ENCODE data around the gene DNAJB9. TPM values are rescaled to one million over a fixed set of nuclear protein-coding genes. Genes with fewer than 3 reads are reported as not detected.

Gene DNAJB9
- polyA plus RNA-seq, 3 donors: 18.1 to 20.7 (median 18.4) TPM

GRCh38 chr7:108578937-108579336, 9.3 kb downstream of the DNAJB9 start:
- Histone ChIP-seq H3K4me1 (ENCODE audit: control insufficient read depth in 1 of 2, insufficient read depth in 2 of 2, low read length in 2 of 2) (no peaks in the 10 kb centered on the region), H3K27ac (ENCODE audit: low read depth in 1 of 2, low read length in 2 of 2) (no peak overlapping the region), H3K79me2 (ENCODE audit: insufficient read depth, low read length) (no peaks in the 10 kb centered on the region), H3K4me3 (replicated peaks in 1 of 3; ENCODE audit: low read depth in 2 of 3, low read length in 3 of 3) (no peak overlapping the region), H3K9ac (ENCODE audit: insufficient read depth, low read length, poor library complexity, severe bottlenecking) (no peak overlapping the region), H3K27me3 (ENCODE audit: control insufficient read depth in 2 of 2, insufficient read depth in 2 of 2, low read length in 2 of 2) (no peaks in the 10 kb centered on the region), H3K36me3 (replicated peaks in 1 of 2; ENCODE audit: control insufficient read depth in 1 of 2, insufficient read depth in 2 of 2, low read length in 2 of 2) (peaks cover 13 to 36% of the 10 kb centered on the region in 2 donors), H3K4me2 (replicated peaks; ENCODE audit: extremely low read depth, low read length, poor library complexity, severe bottlenecking) (no peak overlapping the region), H3K9me3 (replicated peaks in 1 of 2; ENCODE audit: control insufficient read depth in 1 of 2, insufficient read depth in 1 of 2, low read length in 2 of 2) (peaks cover 13 to 17% of the 10 kb centered on the region in 2 donors), H4K20me1 (ENCODE audit: insufficient read depth, low read length) (no peaks in the 10 kb centered on the region), H2AFZ (ENCODE audit: insufficient read depth, low read depth, low read length, poor library complexity, severe bottlenecking) (no peak overlapping the region)
- intact Hi-C loops (cut with micrococcal nuclease): no loop called here
- peaks cover 24 to 39% of the 10 kb centered on the region in 2 donors for H3K36me3 Mint-ChIP-seq
- no peak overlapping the region for H3K4me3 Mint-ChIP-seq
- peaks cover 5 to 21% (median 15%) of the 10 kb centered on the region in 7 donors for H3K9me3 Mint-ChIP-seq
- peaks cover 3% of the 10 kb centered on the region for H3K4me1 Mint-ChIP-seq
- H3K27me3 Mint-ChIP-seq (ENCODE audit: low read depth in 3 of 3): no peaks in the 10 kb centered on the region
- H3K27ac Mint-ChIP-seq: peak overlapping the region in 1 of 7 donors; percentile 34
- TF ChIP-seq, protein P1, sequence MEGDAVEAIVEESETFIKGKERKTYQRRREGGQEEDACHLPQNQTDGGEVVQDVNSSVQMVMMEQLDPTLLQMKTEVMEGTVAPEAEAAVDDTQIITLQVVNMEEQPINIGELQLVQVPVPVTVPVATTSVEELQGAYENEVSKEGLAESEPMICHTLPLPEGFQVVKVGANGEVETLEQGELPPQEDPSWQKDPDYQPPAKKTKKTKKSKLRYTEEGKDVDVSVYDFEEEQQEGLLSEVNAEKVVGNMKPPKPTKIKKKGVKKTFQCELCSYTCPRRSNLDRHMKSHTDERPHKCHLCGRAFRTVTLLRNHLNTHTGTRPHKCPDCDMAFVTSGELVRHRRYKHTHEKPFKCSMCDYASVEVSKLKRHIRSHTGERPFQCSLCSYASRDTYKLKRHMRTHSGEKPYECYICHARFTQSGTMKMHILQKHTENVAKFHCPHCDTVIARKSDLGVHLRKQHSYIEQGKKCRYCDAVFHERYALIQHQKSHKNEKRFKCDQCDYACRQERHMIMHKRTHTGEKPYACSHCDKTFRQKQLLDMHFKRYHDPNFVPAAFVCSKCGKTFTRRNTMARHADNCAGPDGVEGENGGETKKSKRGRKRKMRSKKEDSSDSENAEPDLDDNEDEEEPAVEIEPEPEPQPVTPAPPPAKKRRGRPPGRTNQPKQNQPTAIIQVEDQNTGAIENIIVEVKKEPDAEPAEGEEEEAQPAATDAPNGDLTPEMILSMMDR (IDR thresholded peaks at IDR 0.05): no peak
- DNase-seq: no peak
- 94% methylated on average over 7 of the region's 7 CpGs for WGBS (ENCODE audit: insufficient coverage)

DNA sequence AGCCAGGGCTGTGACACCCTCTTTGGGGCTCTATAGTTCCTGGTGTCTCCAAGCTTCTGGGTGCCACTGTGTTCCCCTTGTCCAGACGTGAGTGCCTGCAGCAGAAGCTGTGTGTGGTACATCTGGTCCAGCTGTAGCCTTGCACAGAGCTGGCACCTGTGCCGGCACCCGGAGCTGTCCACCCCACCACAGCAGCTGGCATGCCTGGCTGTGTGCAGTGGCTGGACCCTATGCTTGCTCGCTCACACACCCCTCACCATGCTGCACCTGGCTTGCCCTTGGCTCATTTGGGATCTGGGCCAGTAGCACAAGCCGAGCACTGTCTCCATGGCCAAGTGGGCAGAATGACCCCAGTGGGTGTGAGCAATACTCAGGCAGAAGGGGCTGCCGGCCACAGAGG, 10.6 kb downstream of the DNAJB9 start:
- Histone ChIP-seq H3K4me3 (replicated peaks in 1 of 3; ENCODE audit: low read depth in 2 of 3, low read length in 3 of 3) (no peak overlapping the region), H3K27me3 (ENCODE audit: control insufficient read depth in 2 of 2, insufficient read depth in 2 of 2, low read length in 2 of 2) (no peaks in the 10 kb centered on the region), H3K9me3 (replicated peaks in 1 of 2; ENCODE audit: control insufficient read depth in 1 of 2, insufficient read depth in 1 of 2, low read length in 2 of 2) (peaks cover 13 to 17% of the 10 kb centered on the region in 2 donors), H3K9ac (ENCODE audit: insufficient read depth, low read length, poor library complexity, severe bottlenecking) (no peak overlapping the region), H3K4me1 (ENCODE audit: control insufficient read depth in 1 of 2, insufficient read depth in 2 of 2, low read length in 2 of 2) (no peaks in the 10 kb centered on the region), H3K79me2 (ENCODE audit: insufficient read depth, low read length) (no peaks in the 10 kb centered on the region), H3K36me3 (replicated peaks in 1 of 2; ENCODE audit: control insufficient read depth in 1 of 2, insufficient read depth in 2 of 2, low read length in 2 of 2) (peaks cover 5 to 23% of the 10 kb centered on the region in 2 donors), H3K4me2 (replicated peaks; ENCODE audit: extremely low read depth, low read length, poor library complexity, severe bottlenecking) (no peak overlapping the region), H2AFZ (ENCODE audit: insufficient read depth, low read depth, low read length, poor library complexity, severe bottlenecking) (no peak overlapping the region), H4K20me1 (ENCODE audit: insufficient read depth, low read length) (no peaks in the 10 kb centered on the region), H3K27ac (ENCODE audit: low read depth in 1 of 2, low read length in 2 of 2) (no peak overlapping the region)
- DNase-seq: no peak
- Mint-ChIP-seq H3K9me3 (peaks cover 5 to 21% (median 15%) of the 10 kb centered on the region in 7 donors), H3K27ac (no peak overlapping the region), H3K27me3 (ENCODE audit: low read depth in 3 of 3) (no peaks in the 10 kb centered on the region), H3K36me3 (peaks cover 13 to 27% of the 10 kb centered on the region in 2 donors), H3K4me3 (no peak overlapping the region), H3K4me1 (peaks cover 3% of the 10 kb centered on the region)
- WGBS (ENCODE audit: insufficient coverage): 70% methylated on average over 4 of the region's 6 CpGs
- intact Hi-C loops (cut with micrococcal nuclease): no loop called here
- TF ChIP-seq, protein P1 (IDR thresholded peaks at IDR 0.05): no peak

Measured in CD14-positive monocyte (primary cell).